HCEC 1CT (cell line): ENCODE measurements around the gene WBP4.
A peak's percentile ranks its signal among the peaks of the same experiment; 100 is the strongest.
"Not testable (repeated sequence)": the region's sequence is repeated elsewhere in the genome, so short reads cannot be mapped to it uniquely, and the experiment has no call there.

Experiments
- DNase-seq: peaks from one replicate; pipeline ENCODE4 v3.0.0-alpha.2; 2017

The WBP4 gene, protein sequence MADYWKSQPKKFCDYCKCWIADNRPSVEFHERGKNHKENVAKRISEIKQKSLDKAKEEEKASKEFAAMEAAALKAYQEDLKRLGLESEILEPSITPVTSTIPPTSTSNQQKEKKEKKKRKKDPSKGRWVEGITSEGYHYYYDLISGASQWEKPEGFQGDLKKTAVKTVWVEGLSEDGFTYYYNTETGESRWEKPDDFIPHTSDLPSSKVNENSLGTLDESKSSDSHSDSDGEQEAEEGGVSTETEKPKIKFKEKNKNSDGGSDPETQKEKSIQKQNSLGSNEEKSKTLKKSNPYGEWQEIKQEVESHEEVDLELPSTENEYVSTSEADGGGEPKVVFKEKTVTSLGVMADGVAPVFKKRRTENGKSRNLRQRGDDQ

DNA sequence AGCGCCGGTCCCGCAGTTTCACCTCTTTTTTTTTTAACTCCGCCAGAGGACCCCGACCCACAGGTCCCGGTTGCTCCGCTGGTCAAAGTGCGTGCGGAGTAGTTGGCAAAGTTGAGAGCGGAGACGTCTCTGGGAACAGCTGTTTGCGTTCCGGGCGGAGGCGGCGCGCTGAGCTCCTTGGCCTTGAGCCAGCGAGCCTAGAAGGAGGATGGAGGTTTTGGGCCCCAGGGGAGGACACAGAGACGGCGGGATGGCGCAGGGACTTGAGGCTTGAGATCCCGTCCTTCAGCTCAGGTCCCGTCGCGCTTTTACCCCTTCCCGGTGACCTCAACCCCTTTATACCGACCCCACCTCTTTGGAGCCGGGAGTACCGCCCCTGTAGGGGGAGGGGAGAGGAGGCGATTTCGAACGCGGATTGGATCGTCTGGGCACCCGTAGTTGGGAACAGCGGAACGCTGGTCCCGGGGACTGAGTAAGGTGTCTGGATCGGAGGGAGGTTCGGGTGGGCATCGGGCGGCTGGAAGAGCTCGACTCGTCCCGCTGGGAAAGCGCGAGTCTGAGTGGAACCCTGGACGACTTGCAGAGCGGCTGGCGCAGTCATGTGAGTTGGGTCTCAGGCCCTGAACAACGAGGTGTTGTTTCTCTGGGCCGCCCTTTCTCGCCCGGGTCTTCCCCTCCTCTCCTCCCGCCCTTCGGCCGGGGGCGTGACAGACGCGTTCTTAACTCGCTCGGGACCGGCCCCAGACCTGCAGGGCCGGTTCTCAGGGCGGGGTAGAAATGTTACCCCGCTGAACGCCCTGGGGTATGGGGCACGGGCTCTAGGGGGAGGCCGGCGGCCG lies at the start of gene WBP4:
Gene WBP4 (plus strand): TSS at position 435 of the 839 bp plus-strand sequence. CDS start 165 bp downstream, at position 600.
- peak; percentile 94 for DNase-seq

DNA sequence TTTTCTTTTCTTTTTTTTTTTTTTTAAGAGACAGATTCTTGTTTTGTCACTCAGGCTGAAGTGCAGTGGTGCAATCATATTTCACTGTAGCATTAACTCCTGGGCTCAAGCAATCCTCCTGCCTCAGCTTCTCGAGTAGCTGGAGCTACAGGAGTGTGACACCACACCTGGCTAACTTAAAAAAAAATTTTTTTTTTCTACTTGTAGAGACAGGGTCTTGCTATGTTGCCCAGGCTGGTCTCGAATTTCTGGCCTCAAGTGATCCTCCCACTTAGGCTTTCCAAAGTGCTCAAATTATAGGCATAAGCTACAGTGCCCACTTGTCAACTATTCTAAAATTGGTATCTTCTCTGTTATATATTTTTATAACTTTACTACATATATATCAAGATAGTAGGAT lies 48.8 kb upstream of the WBP4 start:
- DNase-seq = no peak

DNA sequence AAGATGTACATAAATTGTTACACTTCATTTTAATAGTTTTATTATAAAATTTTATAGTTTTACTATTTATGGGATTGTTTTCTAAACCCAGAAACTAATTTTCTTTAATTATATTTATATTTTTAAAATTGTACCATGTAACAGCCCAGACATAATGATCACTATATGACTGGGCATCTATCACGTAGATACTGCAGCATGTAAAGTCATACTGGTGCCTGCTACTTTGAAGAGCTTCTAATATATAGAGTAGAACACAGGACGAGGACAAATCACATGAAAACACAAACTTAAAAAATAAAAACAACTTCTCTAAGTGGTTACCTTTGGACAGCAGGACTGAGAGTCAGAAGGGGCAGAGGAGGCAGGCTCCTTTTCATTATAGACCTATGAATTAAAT lies 47.5 kb upstream of the WBP4 start:
- no peak for DNase-seq

DNA sequence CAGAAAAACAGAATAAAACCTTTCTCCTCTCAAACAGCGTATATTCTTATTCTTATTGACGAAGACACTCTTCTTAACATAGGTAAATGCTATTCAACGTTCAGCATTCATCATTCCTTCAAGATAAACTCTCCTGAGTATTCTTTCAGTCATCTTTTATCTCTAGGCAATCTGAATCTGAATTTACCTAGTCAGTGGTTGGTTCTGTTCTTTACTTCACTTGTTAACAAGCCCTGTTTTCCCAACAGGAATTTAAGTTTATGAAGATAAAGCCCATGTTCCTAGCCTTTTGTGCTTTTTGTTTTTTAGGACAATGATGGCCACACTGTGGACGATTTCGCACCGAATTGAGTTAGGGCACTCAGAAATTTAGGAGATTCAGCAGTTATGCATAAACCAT lies 45.4 kb upstream of the WBP4 start:
- DNase-seq = no peak

DNA sequence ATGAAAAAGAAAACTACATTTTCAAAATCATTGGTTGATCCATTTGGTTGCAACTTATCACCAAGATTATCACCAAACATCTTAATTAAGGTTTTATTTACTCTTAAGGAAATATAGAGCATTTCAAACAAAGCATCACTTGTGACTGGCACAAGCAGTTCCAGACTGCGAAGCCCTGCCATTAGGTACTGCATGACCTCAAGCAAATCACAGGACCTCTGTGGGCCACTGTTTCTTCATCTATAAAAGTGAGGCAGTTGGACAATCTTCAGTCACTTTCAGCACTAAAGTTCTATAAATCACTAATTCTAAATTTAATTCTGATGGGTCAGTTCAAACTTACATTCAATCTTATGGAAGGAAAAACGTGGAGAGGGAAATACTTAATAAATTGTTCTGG lies 44.1 kb upstream of the WBP4 start:
- DNase-seq = no peak

DNA sequence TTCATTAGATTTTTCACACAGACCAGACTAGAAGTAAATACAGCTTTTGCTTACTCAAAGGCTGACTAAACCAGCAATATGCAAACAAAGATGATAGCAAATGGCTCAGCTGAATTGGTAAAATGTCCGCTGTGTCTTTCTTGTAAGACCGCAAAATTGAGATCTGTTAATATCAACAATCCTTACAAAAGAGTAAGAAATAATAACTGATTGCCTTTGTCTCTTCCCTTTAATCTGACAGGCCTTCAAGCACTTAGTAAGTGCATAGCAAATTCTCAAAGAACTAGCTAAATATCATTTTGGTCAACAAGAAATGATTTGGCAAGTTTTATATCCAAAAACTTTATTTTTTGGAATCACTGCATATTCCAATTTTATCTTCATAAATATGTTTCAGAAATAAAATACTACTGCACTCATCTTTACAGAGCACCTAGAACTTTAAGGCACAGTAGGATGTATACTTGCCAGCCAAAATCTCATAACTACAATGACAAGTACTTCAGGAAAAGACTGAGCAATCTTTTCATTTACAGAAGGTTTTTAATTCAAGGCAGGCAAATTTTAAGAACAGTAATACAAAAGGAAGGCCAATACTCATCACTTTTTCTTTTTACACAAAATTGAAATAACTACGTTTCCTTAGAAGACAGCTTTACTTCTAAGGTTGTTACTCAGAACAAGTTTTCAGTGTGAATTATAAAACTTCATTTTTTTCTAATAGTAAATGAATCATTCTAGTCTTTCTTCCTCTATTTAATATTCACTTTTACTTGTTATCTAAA lies 43.3 kb upstream of the WBP4 start:
- no peak for DNase-seq

DNA sequence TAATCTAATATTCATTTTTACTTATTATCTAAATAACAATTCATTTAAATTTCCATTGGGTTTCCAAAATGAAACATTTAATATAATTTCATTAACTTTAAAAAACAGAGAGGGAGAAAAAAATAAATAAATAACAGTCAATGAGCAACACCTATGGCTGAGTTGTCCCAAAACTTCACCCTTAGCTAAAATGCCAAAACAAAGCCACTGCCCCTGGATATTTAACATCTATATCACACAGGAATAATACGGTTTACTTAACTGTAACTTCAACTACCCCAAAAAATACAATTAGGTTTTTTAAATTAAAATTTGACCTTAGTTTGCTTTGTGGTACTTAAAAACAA lies 42.7 kb upstream of the WBP4 start:
- DNase-seq = no peak

DNA sequence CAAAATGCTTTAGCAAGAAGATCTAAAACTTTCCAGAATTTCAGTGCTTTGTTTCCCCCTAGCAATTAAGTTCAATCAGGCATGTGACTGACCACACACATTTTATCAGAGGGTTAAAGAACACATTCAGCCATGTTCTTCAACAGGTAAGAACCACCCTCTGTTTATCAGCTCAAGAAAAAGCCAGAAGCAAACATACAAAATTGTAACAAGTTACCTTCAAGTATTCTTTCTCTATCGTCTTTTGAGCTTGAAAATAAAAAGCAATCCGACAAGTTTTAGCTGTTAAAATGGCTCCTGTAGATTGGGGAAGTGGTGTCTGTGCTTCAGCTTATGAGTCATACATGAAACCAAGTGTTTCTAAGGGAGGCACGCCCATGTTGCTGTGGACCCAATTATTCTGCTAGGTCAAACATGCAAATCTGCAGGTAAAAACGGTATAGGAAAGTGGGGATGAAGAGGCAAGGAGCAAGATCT lies 42.3 kb upstream of the WBP4 start, which contains the start of gene ELF1:
Gene ELF1 (minus strand): TSS at position 306 of the 477 bp plus-strand sequence. CDS start 37,262 bp downstream, outside the sequence.
- DNase-seq = peak; percentile 69

DNA sequence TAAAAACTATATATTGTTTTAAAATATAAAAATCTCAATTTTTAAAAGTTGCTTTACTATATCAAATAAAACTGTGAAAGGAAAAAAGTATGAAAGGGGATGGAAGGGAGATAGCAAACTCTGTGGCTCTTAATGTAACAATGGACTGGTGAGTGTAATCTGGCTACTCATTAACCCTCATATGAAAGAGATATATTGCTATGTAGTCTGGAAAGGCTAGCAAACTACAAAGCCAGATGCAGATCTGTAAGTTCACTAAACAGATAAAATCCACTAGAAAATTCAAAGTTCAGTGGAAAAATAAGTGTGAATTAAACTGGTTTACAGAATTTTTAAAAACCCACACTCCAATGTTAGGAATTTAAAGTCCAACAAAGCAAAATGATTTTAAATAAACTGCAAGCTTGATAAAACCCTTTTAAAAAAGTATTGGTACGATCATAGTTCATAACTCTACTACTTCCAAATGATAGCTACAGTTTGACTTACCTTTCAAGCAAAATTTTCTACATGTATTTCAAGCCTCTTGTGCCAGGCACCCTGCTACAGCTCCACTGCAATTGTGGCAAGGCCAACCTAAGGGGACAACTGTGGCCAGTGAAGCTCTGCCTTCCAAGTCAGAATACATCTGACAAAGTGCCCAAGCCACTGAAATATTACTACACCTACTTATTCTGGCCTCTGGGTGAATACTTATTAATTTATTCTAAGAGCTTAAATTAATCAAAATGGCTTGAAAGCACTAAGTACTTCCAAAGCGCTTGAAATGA lies 41.5 kb upstream of the WBP4 start:
- DNase-seq = no peak

DNA sequence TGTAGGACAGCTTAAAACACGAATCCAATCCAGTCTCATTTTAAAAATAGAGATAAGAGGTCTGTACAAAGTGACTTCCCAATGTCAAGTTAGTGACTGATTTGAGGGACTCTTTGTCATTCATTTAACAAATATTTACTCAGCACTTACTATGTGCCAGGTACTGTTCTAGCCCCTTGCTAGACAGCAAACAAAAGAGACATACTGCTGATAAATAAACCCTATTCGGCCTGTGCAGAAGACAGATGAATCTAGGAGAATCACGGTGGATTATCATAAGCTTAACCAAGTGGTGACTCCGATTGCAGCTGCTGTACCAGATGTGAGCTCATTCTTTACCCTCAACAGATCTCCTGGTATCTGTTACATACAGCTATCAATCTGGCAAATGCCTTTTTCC lies 35.8 kb upstream of the WBP4 start:
- DNase-seq = no peak

DNA sequence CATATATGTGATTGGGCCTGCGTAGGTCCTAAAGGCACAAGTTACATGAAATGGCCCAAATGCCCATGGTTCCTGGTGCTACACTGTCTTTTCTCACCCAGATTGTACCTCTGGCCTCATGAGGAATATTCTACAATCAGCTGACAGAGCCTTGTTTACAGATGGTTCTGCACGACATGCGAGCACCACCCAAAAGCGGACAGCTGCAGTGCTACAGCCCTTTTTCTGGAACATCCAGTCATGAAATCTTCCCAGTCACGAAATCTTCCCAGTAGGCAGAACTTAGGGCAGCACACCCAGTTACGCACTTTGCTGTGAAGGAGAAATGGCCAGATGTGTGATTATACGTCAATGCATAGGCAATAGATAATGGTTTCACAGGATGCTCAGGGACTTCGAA lies 34.5 kb upstream of the WBP4 start:
- no peak for DNase-seq

DNA sequence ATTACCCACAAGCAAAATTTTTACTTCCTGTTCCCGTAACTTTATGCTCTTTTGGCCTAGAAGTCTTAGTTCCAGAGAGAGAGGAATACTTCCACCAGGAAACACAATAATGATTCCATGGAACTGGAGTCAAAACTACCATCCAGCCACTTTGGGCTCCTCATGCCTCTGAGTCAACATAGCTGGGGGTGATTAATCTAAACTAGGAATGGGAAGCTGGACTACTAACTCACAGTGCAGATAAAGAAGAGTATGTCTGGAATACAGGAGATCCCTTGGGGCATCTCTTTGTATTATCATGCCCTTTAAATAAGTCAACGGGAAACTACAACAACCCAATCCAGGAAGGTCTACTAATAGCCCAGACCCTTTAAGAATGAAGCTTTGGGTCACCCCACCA lies 33.3 kb upstream of the WBP4 start:
- no peak for DNase-seq

DNA sequence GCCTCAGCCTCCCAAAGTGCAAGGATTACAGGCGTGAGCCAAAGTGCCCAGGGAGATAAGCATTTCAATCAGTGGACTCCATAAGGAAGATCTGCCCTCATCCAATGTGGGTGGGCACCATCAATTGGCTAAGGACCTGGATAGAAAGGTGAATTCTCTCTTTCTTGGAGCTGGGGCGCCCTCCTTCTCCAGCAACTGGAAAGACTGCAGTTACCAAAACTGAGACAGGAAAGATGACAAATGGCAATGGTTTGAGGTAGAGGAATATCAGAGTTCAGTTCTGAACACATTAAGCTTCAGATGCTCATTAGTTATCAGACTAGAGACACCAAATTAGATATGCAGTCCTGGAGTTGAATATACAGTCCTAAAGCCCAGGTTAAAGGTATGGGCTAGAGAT lies 31.7 kb upstream of the WBP4 start:
- no peak for DNase-seq

DNA sequence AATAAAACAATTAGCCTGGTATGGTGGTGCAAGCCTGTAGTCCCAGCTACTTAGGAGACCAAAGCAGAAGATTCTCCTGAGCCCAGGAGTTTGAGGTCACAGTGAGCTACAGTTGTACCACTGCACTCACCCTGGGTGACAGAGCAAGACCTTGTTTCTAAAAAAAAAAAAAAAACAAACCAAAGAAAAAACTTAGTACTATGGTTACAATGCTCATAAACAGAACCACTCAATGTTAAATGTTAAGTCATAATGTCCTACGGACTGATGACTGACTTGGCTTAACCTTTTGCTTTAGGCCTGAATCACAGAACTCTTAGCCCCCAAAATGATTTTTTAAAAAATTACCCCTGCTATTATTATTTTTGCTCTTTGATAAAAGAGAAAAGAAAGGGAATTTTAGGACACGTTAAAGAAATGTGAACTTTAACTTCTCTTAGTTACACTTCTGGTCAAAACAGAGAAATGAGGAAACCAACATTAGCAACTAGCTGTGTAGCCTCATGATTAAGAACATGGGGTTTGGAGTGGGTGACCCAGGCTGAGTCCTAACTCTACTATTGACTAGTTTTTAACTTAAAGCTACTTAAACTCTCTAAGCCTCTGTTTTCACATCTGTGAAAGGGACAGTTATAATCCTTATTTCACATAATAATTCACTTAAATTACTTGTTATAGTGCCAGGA lies 28.5 kb upstream of the WBP4 start:
- no peak for DNase-seq

DNA sequence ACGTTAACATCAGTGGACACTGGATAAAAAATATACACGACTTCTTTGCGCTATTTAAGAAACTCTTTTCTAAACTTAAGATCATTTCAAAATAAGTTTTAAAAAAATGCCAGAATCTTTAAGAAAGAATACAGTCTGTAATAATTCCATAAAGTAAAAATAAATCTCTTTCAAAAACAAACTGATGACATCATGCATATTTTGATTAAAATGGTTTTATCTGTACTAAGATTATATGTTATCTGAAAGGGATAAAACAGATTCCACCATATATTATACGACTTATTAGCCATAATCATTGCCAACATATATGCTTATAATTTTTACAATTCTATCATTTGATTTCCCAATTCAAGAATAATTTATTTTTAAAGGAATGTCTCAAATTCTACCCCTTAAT lies 26.9 kb upstream of the WBP4 start:
- DNase-seq = no peak

DNA sequence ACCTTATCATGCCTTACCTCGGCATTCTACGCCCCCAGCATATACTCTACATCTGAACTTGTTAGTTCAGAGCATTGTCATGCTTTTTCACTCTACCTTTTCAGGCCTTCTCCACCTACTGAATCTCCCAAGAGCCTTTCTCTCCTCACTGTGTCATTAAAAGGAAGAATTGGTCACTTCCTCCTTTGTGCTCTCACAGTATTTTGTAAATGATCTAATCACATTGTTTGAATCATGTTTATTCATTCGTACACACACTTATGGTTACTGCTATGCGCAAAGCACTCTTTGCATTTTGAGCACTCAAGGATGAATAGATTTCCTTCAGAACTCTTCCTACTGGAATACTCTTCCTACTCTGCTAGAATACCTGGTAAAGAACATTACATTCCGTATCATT lies 26.4 kb upstream of the WBP4 start:
- no peak for DNase-seq

DNA sequence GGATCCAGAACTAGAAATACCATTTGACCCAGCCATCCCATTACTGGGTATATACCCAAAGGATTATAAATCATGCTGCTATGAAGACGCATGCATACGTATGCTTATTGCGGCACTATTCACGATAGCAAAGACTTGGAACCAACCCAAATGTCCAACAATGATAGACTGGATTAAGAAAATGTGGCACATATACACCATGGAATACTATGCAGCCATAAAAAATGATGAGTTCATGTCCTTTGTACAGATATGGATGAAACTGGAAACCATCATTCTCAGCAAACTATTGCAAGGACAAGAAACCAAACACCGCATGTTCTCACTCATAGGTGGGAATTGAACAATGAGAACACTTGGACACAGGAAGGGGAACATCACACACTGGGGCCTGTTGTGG lies 24.8 kb upstream of the WBP4 start:
- not testable (repeated sequence) for DNase-seq

DNA sequence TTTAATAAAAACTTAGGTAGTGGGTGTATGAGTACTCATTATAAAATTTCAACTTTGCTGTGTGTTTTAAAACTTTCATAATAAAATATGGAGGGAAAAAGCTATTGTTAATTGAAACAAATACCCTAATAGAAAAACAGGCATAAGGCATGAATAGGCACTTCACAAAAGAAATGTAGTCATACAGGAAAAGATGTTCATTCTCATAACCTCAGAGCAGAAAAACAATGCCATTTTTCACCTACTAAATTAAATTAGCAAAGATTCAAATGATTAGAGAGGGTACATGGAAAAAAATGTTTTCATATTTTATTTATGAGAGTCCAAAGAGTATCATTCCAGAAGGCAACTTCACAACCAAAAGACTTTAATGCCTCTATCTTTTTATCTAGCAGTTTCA lies 21.6 kb upstream of the WBP4 start:
- DNase-seq = no peak

DNA sequence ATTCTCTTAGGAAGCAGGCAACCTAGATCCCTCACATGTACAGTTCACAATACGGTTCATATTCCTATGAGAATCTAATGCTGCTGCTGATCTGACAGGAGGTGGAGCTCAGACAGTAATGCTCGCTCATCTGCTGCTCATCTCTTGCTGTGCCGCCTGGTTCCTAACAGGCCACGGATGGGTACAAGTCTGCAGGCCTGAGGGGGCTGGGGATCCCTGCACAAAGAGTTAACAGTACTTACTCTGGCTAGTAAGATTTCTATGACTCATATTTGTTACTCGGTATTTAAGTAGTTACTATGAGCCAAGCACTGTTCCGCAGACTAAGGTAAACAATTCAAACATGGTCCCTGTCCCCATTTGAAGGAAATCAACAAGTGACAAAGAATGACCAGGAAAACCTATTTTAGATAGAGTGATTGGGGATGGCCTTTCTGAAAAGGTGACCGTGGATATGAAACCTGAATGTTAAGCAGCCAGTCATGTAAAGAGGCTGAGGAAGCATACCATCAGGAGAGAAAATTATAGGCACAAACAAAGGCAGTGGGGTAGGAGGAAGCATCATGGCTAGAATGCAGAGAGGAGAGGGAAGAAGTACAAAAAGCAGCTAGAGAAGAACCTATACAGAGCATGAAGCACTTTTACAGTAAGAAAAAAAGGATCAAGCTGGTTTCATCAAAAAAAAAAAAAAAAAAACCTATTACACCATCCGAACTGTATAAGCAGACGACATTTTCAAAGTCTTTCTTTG lies 20.6 kb upstream of the WBP4 start:
- DNase-seq = no peak

DNA sequence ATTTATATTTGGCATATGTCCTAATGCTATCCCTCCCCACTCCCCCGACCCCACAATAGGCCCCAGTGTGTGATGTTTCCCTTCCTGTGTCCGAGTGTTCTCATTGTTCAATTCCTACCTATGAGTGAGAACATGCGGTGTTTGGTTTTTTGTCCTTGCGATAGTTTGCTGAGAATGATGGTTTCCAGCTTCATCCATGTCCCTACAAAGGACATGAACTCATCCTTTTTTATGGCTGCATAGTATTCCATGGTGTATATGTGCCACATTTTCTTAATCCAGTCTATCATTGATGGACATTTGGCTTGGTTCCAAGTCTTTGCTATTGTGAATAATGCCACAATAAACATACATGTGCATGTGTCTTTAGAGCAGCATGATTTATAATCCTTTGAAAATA lies 18.9 kb upstream of the WBP4 start:
- not testable (repeated sequence) for DNase-seq

DNA sequence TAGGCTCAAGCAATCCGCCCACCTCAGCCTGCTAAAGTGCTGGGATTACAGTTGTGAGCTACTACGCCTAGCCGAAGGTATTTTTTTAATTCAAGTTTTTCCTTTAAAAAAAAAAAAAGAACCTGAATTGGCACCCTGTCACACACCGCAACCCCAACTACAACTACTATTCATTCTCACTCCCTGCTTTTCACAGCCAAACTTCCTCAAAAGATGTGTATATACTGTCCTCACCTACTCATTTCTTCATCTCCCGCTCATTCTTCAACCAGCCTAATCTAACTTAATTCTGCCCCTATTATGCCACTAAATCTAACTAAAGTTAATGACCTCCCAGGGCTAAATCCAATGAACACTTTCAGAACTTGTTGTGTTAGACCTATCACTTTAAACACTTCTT lies 12.7 kb upstream of the WBP4 start:
- no peak for DNase-seq
